H9 (cell line): ENCODE data around the gene CDK5R1. TPM values are rescaled to one million over a fixed set of nuclear protein-coding genes. Genes with fewer than 3 reads are reported as not detected.

ENCODE experiments used
- DNase-seq: peaks from one replicate; pipeline ENCODE4 v3.0.0-alpha.2; 2017
- H2AFZ ChIP-seq: one replicate; pipeline ENCODE4 v1.6.1; 2013; ENCODE audit warnings: mild to moderate bottlenecking, low read length, control low read depth, moderate library complexity
- H2AK5ac ChIP-seq: 2 replicates; pipeline ENCODE4 v1.6.1; 2013; ENCODE audit warnings: low read length, control low read depth, mixed read lengths; ENCODE audit not compliant: insufficient read length
- H2BK120ac ChIP-seq: one replicate; pipeline ENCODE4 v1.6.1; 2013; ENCODE audit warnings: low read depth, mild to moderate bottlenecking, low read length, control low read depth, inconsistent platforms; ENCODE audit not compliant: poor library complexity, severe bottlenecking
- H2BK12ac ChIP-seq: 2 replicates; pipeline ENCODE4 v1.6.1; 2013; ENCODE audit warnings: low read length, control low read depth, mixed read lengths, low read depth; ENCODE audit not compliant: insufficient read length
- H2BK15ac ChIP-seq: 2 replicates; pipeline ENCODE4 v1.6.1; 2013; ENCODE audit warnings: low read depth, low read length, control low read depth
- H2BK20ac ChIP-seq: one replicate; pipeline ENCODE4 v1.6.1; 2013; ENCODE audit warnings: low read depth, mild to moderate bottlenecking, low read length, control low read depth, inconsistent platforms; ENCODE audit not compliant: poor library complexity, severe bottlenecking
- H2BK5ac ChIP-seq: 2 replicates; pipeline ENCODE4 v1.6.1; 2013; ENCODE audit warnings: low read length, control low read depth, mixed read lengths; ENCODE audit not compliant: insufficient read length
- H3K14ac ChIP-seq: 2 replicates; pipeline ENCODE4 v1.6.1; 2013; ENCODE audit warnings: low read length, control low read depth; ENCODE audit not compliant: insufficient read depth
- H3K18ac ChIP-seq: 2 replicates; pipeline ENCODE4 v1.6.1; 2013; ENCODE audit warnings: low read depth, mild to moderate bottlenecking, mixed read lengths, low read length, control low read depth; ENCODE audit not compliant: insufficient read length
- H3K23ac ChIP-seq: 2 replicates; pipeline ENCODE4 v1.6.1; 2013; ENCODE audit warnings: low read length, control low read depth, mixed read lengths, low read depth; ENCODE audit not compliant: insufficient read length
- H3K23me2 ChIP-seq: 2 replicates; pipeline ENCODE4 v1.6.1; 2013; ENCODE audit warnings: low read depth, mild to moderate bottlenecking, mixed read lengths, low read length, control low read depth; ENCODE audit not compliant: insufficient read length, poor library complexity, severe bottlenecking
- H3K27ac ChIP-seq: 2 replicates; pipeline ENCODE4 v1.5.1; 2013; ENCODE audit warnings: low read length, control low read depth, mixed read lengths, low read depth; ENCODE audit not compliant: insufficient read length
- H3K27me3 ChIP-seq: 2 replicates; pipeline ENCODE4 v1.6.1; 2013; ENCODE audit warnings: low read length, control low read depth, inconsistent platforms; ENCODE audit not compliant: insufficient read depth
- H3K4ac ChIP-seq: 2 replicates; pipeline ENCODE4 v1.6.1; 2013; ENCODE audit warnings: low read depth, mild to moderate bottlenecking, control low read depth, inconsistent platforms, low read length, moderate library complexity
- H3K4me1 ChIP-seq: 2 replicates; pipeline ENCODE4 v1.6.1; 2013; ENCODE audit warnings: low read length, control low read depth, inconsistent platforms; ENCODE audit not compliant: insufficient read depth
- H3K4me2 ChIP-seq: 2 replicates; pipeline ENCODE4 v1.6.1; 2013; ENCODE audit warnings: low read length, control low read depth, mixed read lengths; ENCODE audit not compliant: insufficient read length, insufficient read depth
- H3K56ac ChIP-seq: 2 replicates; pipeline ENCODE4 v1.6.1; 2013; ENCODE audit warnings: low read depth, mild to moderate bottlenecking, mixed read lengths, low read length, control low read depth; ENCODE audit not compliant: insufficient read length
- H3K79me1 ChIP-seq: 2 replicates; pipeline ENCODE4 v1.6.1; 2013; ENCODE audit warnings: low read depth, mild to moderate bottlenecking, moderate library complexity, low read length, control low read depth, inconsistent platforms; ENCODE audit not compliant: insufficient read depth, poor library complexity, severe bottlenecking
- H3K79me2 ChIP-seq: 2 replicates; pipeline ENCODE4 v1.6.1; 2013; ENCODE audit warnings: low read length, control low read depth, inconsistent platforms; ENCODE audit not compliant: insufficient read depth
- H3K9ac ChIP-seq: 2 replicates; pipeline ENCODE4 v1.6.1; 2013; ENCODE audit warnings: low read length, control low read depth, mixed read lengths; ENCODE audit not compliant: insufficient read length; ENCODE audit errors: extremely low read depth
- H3K9me3 ChIP-seq: one replicate; pipeline ENCODE4 v1.6.1; 2013; ENCODE audit warnings: low read depth, low read length, inconsistent platforms; ENCODE audit not compliant: control insufficient read depth
- H3T11ph ChIP-seq: one replicate; pipeline ENCODE4 v1.6.1; 2013; ENCODE audit warnings: mild to moderate bottlenecking, low read length, control low read depth, inconsistent platforms
- H4K20me1 ChIP-seq: one replicate; pipeline ENCODE4 v1.6.1; 2013; ENCODE audit not compliant: control insufficient read depth, insufficient read length, insufficient read depth
- H4K5ac ChIP-seq: 2 replicates; pipeline ENCODE4 v1.6.1; 2013; ENCODE audit warnings: low read depth, mild to moderate bottlenecking, mixed read lengths, low read length, control low read depth; ENCODE audit not compliant: insufficient read length
- H4K8ac ChIP-seq: replicated peaks from 2 replicates; pipeline ENCODE4 v1.6.1; 2013; ENCODE audit warnings: low read length, control low read depth, mixed read lengths, low read depth; ENCODE audit not compliant: insufficient read length
- H4K91ac ChIP-seq: 2 replicates; pipeline ENCODE4 v1.6.1; 2013; ENCODE audit warnings: low read depth, mild to moderate bottlenecking, moderate library complexity, mixed read lengths, low read length, control low read depth; ENCODE audit not compliant: insufficient read length
- H3K27ac Mint-ChIP-seq, 3 experiments: 2 replicates in 2 of 3; 3 replicates in 1 of 3; pipeline ENCODE4 v1.8.0; 2020 to 2021; ENCODE audit warnings: mixed read lengths in 3 of 3, mild to moderate bottlenecking in 1 of 3, moderate library complexity in 1 of 3
- H3K27me3 Mint-ChIP-seq: 2 replicates; pipeline ENCODE4 v1.8.0; 2021; ENCODE audit warnings: low read depth, mild to moderate bottlenecking, moderate library complexity, mixed read lengths
- H3K36me3 Mint-ChIP-seq, 3 experiments: 2 replicates in 2 of 3; 3 replicates in 1 of 3; pipeline ENCODE4 v1.8.0; 2020 to 2021; ENCODE audit warnings: low read depth in 3 of 3, mixed read lengths in 3 of 3; ENCODE audit not compliant: insufficient read depth in 1 of 3
- H3K4me1 Mint-ChIP-seq, 2 experiments: 2 replicates each; pipeline ENCODE4 v1.8.0; 2020; ENCODE audit warnings: mixed read lengths in 2 of 2
- H3K4me3 Mint-ChIP-seq, 2 experiments: 2 replicates in 1 of 2; 3 replicates in 1 of 2; pipeline ENCODE4 v1.8.0; 2020 to 2021; ENCODE audit warnings: mild to moderate bottlenecking in 2 of 2, mixed read lengths in 2 of 2, moderate library complexity in 1 of 2
- H3K9me3 Mint-ChIP-seq, 2 experiments: 2 replicates in 1 of 2; 3 replicates in 1 of 2; pipeline ENCODE4 v1.8.0; 2020; ENCODE audit warnings: mild to moderate bottlenecking in 2 of 2, mixed read lengths in 2 of 2, moderate library complexity in 1 of 2
- WGBS: extraction: QIAGEN DNeasy Blood & Tissue Kit; methylation state at CpG from one replicate; pipeline ENCODE4 v1.1.7; 2013; ENCODE audit warnings: missing lambda C conversion rate, low lambda C conversion rate, mixed read lengths; ENCODE audit not compliant: insufficient read length; ENCODE audit errors: extremely low coverage; 5-methylcytosine and 5-hydroxymethylcytosine counted together
- total RNA-seq: library from RNA; stranded (reverse); gene quantifications from 2 replicates; pipeline ENCODE4 v1.2.1, GENCODE V29; 2021
- TF ChIP-seq, protein P1 (sequence below): fragments of 200-600 bp; sonication (generic); conservative IDR thresholded peaks from 3 replicates; pipeline ENCODE4 v1.8.0; 2021; ENCODE audit warnings: antibody characterized with exemption, mild to moderate bottlenecking

CDK5R1 gene
- total RNA-seq, 1 experiment from 2014 or later, result 11.4 TPM

DNA sequence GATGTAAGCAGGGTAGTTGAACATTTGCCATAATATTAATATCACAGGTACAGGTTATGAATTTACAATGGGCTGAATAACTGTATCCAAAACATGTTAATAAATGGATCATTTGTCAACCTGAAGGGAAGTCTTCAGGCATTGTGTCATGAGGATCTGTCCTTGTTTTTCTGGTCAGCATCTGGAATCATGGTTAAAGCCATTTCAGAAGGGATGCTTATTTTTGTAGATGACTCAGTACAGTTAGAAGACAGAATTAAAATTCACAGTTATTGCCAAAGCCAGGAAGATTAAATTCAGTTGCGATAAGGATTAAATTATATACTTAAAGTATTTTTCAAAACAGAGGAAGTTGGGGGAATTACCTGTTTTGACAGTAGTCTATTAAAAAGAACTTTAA is 34.5 kb upstream of the CDK5R1 start:
- H3K4me3 Mint-ChIP-seq, result no peak overlapping the region
- H3K79me1 ChIP-seq, result peaks cover 11% of the 10 kb centered on the region
- H4K91ac ChIP-seq, result no peak overlapping the region
- no peak overlapping the region for H2BK12ac ChIP-seq
- no peak overlapping the region for H2BK120ac ChIP-seq
- no peak overlapping the region for H3K27ac Mint-ChIP-seq
- H2AK5ac ChIP-seq, result no peak overlapping the region
- no peak overlapping the region for H2BK20ac ChIP-seq
- peaks cover 56 to 90% (median 77%) of the 10 kb centered on the region in 3 experiments; a peak in 6 of 7 replicates for H3K36me3 Mint-ChIP-seq
- H3K14ac ChIP-seq, result no peak overlapping the region
- H3K4me1 Mint-ChIP-seq, result no peaks in the 10 kb centered on the region
- no peaks in the 10 kb centered on the region for H4K20me1 ChIP-seq
- H2AFZ ChIP-seq, result no peak overlapping the region
- H3K9me3 Mint-ChIP-seq, result no peaks in the 10 kb centered on the region
- no peak for DNase-seq
- WGBS, result no CpG with 5 or more reads among the region's 1 CpG
- no peak overlapping the region for H3K18ac ChIP-seq
- H3K23ac ChIP-seq, result no peak overlapping the region
- TF ChIP-seq, protein P1, sequence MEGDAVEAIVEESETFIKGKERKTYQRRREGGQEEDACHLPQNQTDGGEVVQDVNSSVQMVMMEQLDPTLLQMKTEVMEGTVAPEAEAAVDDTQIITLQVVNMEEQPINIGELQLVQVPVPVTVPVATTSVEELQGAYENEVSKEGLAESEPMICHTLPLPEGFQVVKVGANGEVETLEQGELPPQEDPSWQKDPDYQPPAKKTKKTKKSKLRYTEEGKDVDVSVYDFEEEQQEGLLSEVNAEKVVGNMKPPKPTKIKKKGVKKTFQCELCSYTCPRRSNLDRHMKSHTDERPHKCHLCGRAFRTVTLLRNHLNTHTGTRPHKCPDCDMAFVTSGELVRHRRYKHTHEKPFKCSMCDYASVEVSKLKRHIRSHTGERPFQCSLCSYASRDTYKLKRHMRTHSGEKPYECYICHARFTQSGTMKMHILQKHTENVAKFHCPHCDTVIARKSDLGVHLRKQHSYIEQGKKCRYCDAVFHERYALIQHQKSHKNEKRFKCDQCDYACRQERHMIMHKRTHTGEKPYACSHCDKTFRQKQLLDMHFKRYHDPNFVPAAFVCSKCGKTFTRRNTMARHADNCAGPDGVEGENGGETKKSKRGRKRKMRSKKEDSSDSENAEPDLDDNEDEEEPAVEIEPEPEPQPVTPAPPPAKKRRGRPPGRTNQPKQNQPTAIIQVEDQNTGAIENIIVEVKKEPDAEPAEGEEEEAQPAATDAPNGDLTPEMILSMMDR, result no peak
- H3K4ac ChIP-seq, result no peak overlapping the region
- no peaks in the 10 kb centered on the region for H3K27me3 ChIP-seq
- no peaks in the 10 kb centered on the region for H3K4me1 ChIP-seq
- H3K23me2 ChIP-seq, result no peaks in the 10 kb centered on the region
- no peak overlapping the region for H4K8ac ChIP-seq
- H2BK15ac ChIP-seq, result no peak overlapping the region
- H3K4me2 ChIP-seq, result no peak overlapping the region
- no peaks in the 10 kb centered on the region for H3K27me3 Mint-ChIP-seq
- no peak overlapping the region for H3K27ac ChIP-seq
- H3T11ph ChIP-seq, result no peak overlapping the region
- H4K5ac ChIP-seq, result no peak overlapping the region
- no peaks in the 10 kb centered on the region for H3K9me3 ChIP-seq
- no peak overlapping the region for H2BK5ac ChIP-seq
- no peaks in the 10 kb centered on the region; the same call in 1 of the 2 replicates for H3K79me2 ChIP-seq
- no peak overlapping the region for H3K9ac ChIP-seq
- no peak overlapping the region for H3K56ac ChIP-seq
